ENCODE measurements around the gene CCND2. TPM values are rescaled to one million over a fixed set of nuclear protein-coding genes. Genes with fewer than 3 reads are reported as not detected.

Gene CCND2
- total RNA-seq, 1 donor from 2014 or later = 93.0 TPM

Other genes with a start within 250 kb of the CCND2 start
- gene TIGAR, start 47.5 kb downstream of the CCND2 start, total RNA-seq = 13.8 TPM
- gene FGF23, start 106.0 kb downstream of the CCND2 start, total RNA-seq = not detected
- not detected for gene FGF6, start 172.1 kb downstream of the CCND2 start, total RNA-seq

Measured in mesenteric fat pad (tissue), 1 donor.